CD14-positive monocyte (primary cell): ENCODE results near the gene ARHGAP40. TPM values are rescaled to one million over a fixed set of nuclear protein-coding genes. Genes with fewer than 3 reads are reported as not detected.

Experiments used
- DNase-seq, 3 donors: peaks; one replicate each; pipeline ENCODE4 v3.0.0-alpha.2; 2011 to 2022
- H2AFZ ChIP-seq: 2 replicates; pipeline ENCODE4 v1.6.0; 2012; ENCODE audit warnings: mild to moderate bottlenecking, low read depth, low read length, inconsistent platforms; ENCODE audit not compliant: insufficient read depth, poor library complexity, severe bottlenecking
- H3K27ac ChIP-seq, 2 donors: 1 replicate in 1 of 2; 2 replicates in 1 of 2; pipeline ENCODE4 v1.5.1; 2012 to 2013; ENCODE audit warnings: low read length in 2 of 2, control low read depth in 1 of 2, inconsistent platforms in 1 of 2, low read depth in 1 of 2, mild to moderate bottlenecking in 1 of 2
- H3K27me3 ChIP-seq, 2 donors: one replicate each; pipeline versions ENCODE4 v1.6.0 to v1.6.1; 2011 to 2013; ENCODE audit warnings: low read length in 2 of 2; ENCODE audit not compliant: control insufficient read depth in 2 of 2, insufficient read depth in 2 of 2
- H3K36me3 ChIP-seq, 2 donors: replicated peaks in 1 of 2; 1 replicate in 1 of 2; 2 replicates in 1 of 2; pipeline versions ENCODE4 v1.5.1 to v1.6.1; 2012 to 2013; ENCODE audit warnings: low read length in 2 of 2, control low read depth in 1 of 2, inconsistent platforms in 1 of 2, mild to moderate bottlenecking in 1 of 2; ENCODE audit not compliant: insufficient read depth in 2 of 2, control insufficient read depth in 1 of 2
- H3K4me1 ChIP-seq, 2 donors: 1 replicate in 1 of 2; 2 replicates in 1 of 2; pipeline versions ENCODE4 v1.5.1 to v1.6.1; 2012 to 2013; ENCODE audit warnings: low read length in 2 of 2, control low read depth in 1 of 2, inconsistent platforms in 1 of 2, mild to moderate bottlenecking in 1 of 2, moderate library complexity in 1 of 2; ENCODE audit not compliant: insufficient read depth in 2 of 2, control insufficient read depth in 1 of 2
- H3K4me2 ChIP-seq: replicated peaks from 2 replicates; pipeline ENCODE3; 2012; ENCODE audit warnings: low read length, moderate library complexity, mild to moderate bottlenecking; ENCODE audit not compliant: poor library complexity, severe bottlenecking; ENCODE audit errors: extremely low read depth
- H3K4me3 ChIP-seq, 3 experiments: fragments of 200-600 bp in 1 of 3; sonication (generic) in 1 of 3; replicated peaks in 1 of 3; 1 replicate in 2 of 3; 2 replicates in 1 of 3; pipeline ENCODE4 v1.5.1; 2011 to 2013; ENCODE audit warnings: low read length in 3 of 3, mild to moderate bottlenecking in 3 of 3, control low read depth in 2 of 3, low read depth in 2 of 3, inconsistent platforms in 1 of 3, moderate library complexity in 1 of 3
- H3K79me2 ChIP-seq: 2 replicates; pipeline ENCODE4 v1.6.0; 2012; ENCODE audit warnings: mild to moderate bottlenecking, control low read depth, inconsistent platforms, low read length, moderate library complexity; ENCODE audit not compliant: insufficient read depth
- H3K9ac ChIP-seq: 2 replicates; pipeline ENCODE4 v1.6.0; 2017; ENCODE audit warnings: low read length, mild to moderate bottlenecking; ENCODE audit not compliant: insufficient read depth, poor library complexity, severe bottlenecking
- H3K9me3 ChIP-seq, 2 donors: replicated peaks in 1 of 2; 1 replicate in 1 of 2; 2 replicates in 1 of 2; pipeline versions ENCODE4 v1.5.1 to v1.6.1; 2012 to 2013; ENCODE audit warnings: low read length in 2 of 2, control low read depth in 1 of 2; ENCODE audit not compliant: control insufficient read depth in 1 of 2, insufficient read depth in 1 of 2
- H4K20me1 ChIP-seq: 2 replicates; pipeline ENCODE4 v1.6.0; 2012; ENCODE audit warnings: mild to moderate bottlenecking, low read length, control low read depth, moderate library complexity; ENCODE audit not compliant: insufficient read depth
- H3K27ac Mint-ChIP-seq, 7 donors: one replicate each; pipeline ENCODE4 v1.8.0; 2020; ENCODE audit warnings: mild to moderate bottlenecking in 7 of 7, mixed read lengths in 7 of 7, moderate library complexity in 6 of 7, inconsistent platforms in 2 of 7
- H3K27me3 Mint-ChIP-seq, 3 donors: one replicate each; pipeline ENCODE4 v1.8.0; 2021 to 2022; ENCODE audit warnings: low read depth in 3 of 3, mild to moderate bottlenecking in 3 of 3, mixed read lengths in 3 of 3, moderate library complexity in 3 of 3, inconsistent platforms in 1 of 3
- H3K36me3 Mint-ChIP-seq, 2 donors: one replicate each; pipeline ENCODE4 v1.8.0; 2020; ENCODE audit warnings: mixed read lengths in 2 of 2, inconsistent platforms in 1 of 2, mild to moderate bottlenecking in 1 of 2
- H3K4me1 Mint-ChIP-seq: one replicate; pipeline ENCODE4 v1.8.0; 2020; ENCODE audit warnings: mild to moderate bottlenecking, mixed read lengths
- H3K4me3 Mint-ChIP-seq, 2 donors: one replicate each; pipeline ENCODE4 v1.8.0; 2020; ENCODE audit warnings: mild to moderate bottlenecking in 2 of 2, mixed read lengths in 2 of 2, moderate library complexity in 1 of 2
- H3K9me3 Mint-ChIP-seq, 7 donors: one replicate each; pipeline ENCODE4 v1.8.0; 2020 to 2022; ENCODE audit warnings: mixed read lengths in 7 of 7, mild to moderate bottlenecking in 6 of 7, moderate library complexity in 6 of 7, inconsistent platforms in 2 of 7
- CTCF ChIP-seq: fragments of 200-600 bp; IDR thresholded peaks from one replicate; pipeline ENCODE4 v1.8.0; 2022; ENCODE audit warnings: antibody characterized with exemption, mild to moderate bottlenecking
- WGBS: methylation state at CpG from one replicate; pipeline ENCODE4 v1.1.5; 2013; ENCODE audit warnings: missing lambda C conversion rate; ENCODE audit not compliant: insufficient coverage; 5-methylcytosine and 5-hydroxymethylcytosine counted together
- intact Hi-C, 2 donors: fragments of 100-400 bp; cut with micrococcal nuclease; formaldehyde crosslinking; loops; one replicate each; pipeline versions ENCODE4 v1.15.0 to v1.15.1; 2023
- polyA plus RNA-seq, 3 donors: library from polyadenylated mRNA; depleted of rRNA in 1 of 3; unstranded in 2 of 3; stranded (reverse) in 1 of 3; fragments of 300-500 nt in 2 of 3; fragments of >200 nt in 1 of 3; fragmentation: Illumina TruSeq in 2 of 3; gene quantifications; 1 replicate in 2 of 3; 2 replicates in 1 of 3; pipeline ENCODE4 v1.2.3, GENCODE V29; 2012 to 2021

ARHGAP40 gene
- polyA plus RNA-seq, 3 donors, result not detected

GRCh38 chr20:38692436-38693411 is 91.1 kb downstream of the ARHGAP40 start:
- WGBS, result 29% methylated on average over 9 of the region's 13 CpGs
- peaks cover 0 to 2% (median 0%) of the 10 kb centered on the region in 7 donors for H3K9me3 Mint-ChIP-seq
- Histone ChIP-seq H3K4me1 (no peaks in the 10 kb centered on the region), H3K9ac (no peak overlapping the region), H3K27ac (no peak overlapping the region), H3K4me2 (no peak overlapping the region), H3K36me3 (no peaks in the 10 kb centered on the region), H3K27me3 (peaks cover 0 to 4% of the 10 kb centered on the region in 2 donors), H3K9me3 (no peaks in the 10 kb centered on the region), H3K4me3 (no peak overlapping the region), H2AFZ (no peak overlapping the region), H3K79me2 (no peaks in the 10 kb centered on the region), H4K20me1 (no peaks in the 10 kb centered on the region)
- H3K4me3 Mint-ChIP-seq, result no peak overlapping the region
- H3K4me1 Mint-ChIP-seq, result no peaks in the 10 kb centered on the region
- intact Hi-C loops, result no loop called here
- no peak for TF ChIP-seq CTCF
- H3K27ac Mint-ChIP-seq, result no peak overlapping the region
- H3K36me3 Mint-ChIP-seq, result no peaks in the 10 kb centered on the region
- H3K27me3 Mint-ChIP-seq, result peaks cover 4 to 9% (median 7%) of the 10 kb centered on the region in 3 donors
- no peak for DNase-seq

- Histone ChIP-seq H3K27me3 (no peaks in the 10 kb centered on the region), H3K4me1 (no peaks in the 10 kb centered on the region), H3K9me3 (no peaks in the 10 kb centered on the region), H3K9ac (no peak overlapping the region), H3K79me2 (no peaks in the 10 kb centered on the region), H3K36me3 (no peaks in the 10 kb centered on the region), H3K27ac (no peak overlapping the region), H2AFZ (no peak overlapping the region), H3K4me2 (no peak overlapping the region), H3K4me3 (no peak overlapping the region), H4K20me1 (no peaks in the 10 kb centered on the region)
- intact Hi-C loops, result no loop called here
- H3K27ac Mint-ChIP-seq, result no peak overlapping the region
- no peaks in the 10 kb centered on the region for H3K36me3 Mint-ChIP-seq
- WGBS, result 85% methylated on average over 7 of the region's 9 CpGs
- no peaks in the 10 kb centered on the region for H3K4me1 Mint-ChIP-seq
- no peaks in the 10 kb centered on the region for H3K9me3 Mint-ChIP-seq
- TF ChIP-seq CTCF, result no peak
- H3K4me3 Mint-ChIP-seq, result no peak overlapping the region
- no peak for DNase-seq
- H3K27me3 Mint-ChIP-seq, result peaks cover 8 to 14% (median 11%) of the 10 kb centered on the region in 3 donors
These were observed 95.7 kb downstream of the ARHGAP40 start for GRCh38 chr20:38697306-38697705.
